ENCODE measurements around the gene TBC1D4. TPM values are rescaled to one million over a fixed set of nuclear protein-coding genes. Genes with fewer than 3 reads are reported as not detected.

Gene TBC1D4
- total and polyA plus RNA-seq, 10 of the 15 experiments (the other 5 are each of a cell fraction or from before 2014, with no cell fraction given): 11.0 to 38.6 (median 25.5) TPM

GRCh38 chr13:75480671-75481175, 1.2 kb downstream of the TBC1D4 start:
- RAD21 ChIA-PET (ENCODE audit: unreplicated experiment): interaction anchor here (1.8 to 3.4 kb wide), 3 partner anchors 70 to 114 kb away, joined by 7 to 17 read pairs (median 12); partner anchors contain the start of gene UCHL3
- H3K4me3 ChIP-seq: peak overlapping the region; percentile 82
- peak; percentile 57; the same call in 1 of the 2 replicates for TF ChIP-seq RUNX3 (IDR thresholded peaks at IDR 0.05; ENCODE audit: low read length)
- no peak for TF ChIP-seq BRCA1 (IDR thresholded peaks at IDR 0.05; ENCODE audit: low read depth, low read length)
- TF ChIP-seq NBN (IDR thresholded peaks at IDR 0.05): peak; percentile 51; the same call in 1 of the 2 replicates
- TF ChIP-seq ZNF687 (IDR thresholded peaks at IDR 0.05): no peak
- peak; percentile 33; the same call in 1 of the 2 replicates for TF ChIP-seq HDGF (IDR thresholded peaks at IDR 0.05)
- TF ChIP-seq JUNB (IDR thresholded peaks at IDR 0.05): no peak
- no peak for TF ChIP-seq ZNF217 (IDR thresholded peaks at IDR 0.05)
- TF ChIP-seq RELB (IDR thresholded peaks at IDR 0.05; ENCODE audit: low read depth): peak; percentile 21; the same call in 1 of the 2 replicates
- TF ChIP-seq BCL3 (IDR thresholded peaks at IDR 0.05; ENCODE audit: borderline replicate concordance, insufficient read depth, low read depth, low read length, poor library complexity, severe bottlenecking): no peak
- peak; percentile 82 for TF ChIP-seq MYC (IDR thresholded peaks at IDR 0.05; ENCODE audit: insufficient read depth, insufficient read length, insufficient replicate concordance, low read length, severe bottlenecking)
- no peak for TF ChIP-seq STAT1 (conservative IDR thresholded peaks at IDR 0.05)
- no peak for TF ChIP-seq RELA (IDR thresholded peaks at IDR 0.05; ENCODE audit: borderline replicate concordance, partially characterized antibody)
- TF ChIP-seq BACH1 (IDR thresholded peaks at IDR 0.05; ENCODE audit: borderline replicate concordance): 0 out of 2 replicates have a peak, but pooled peaks have one; percentile 28
- TF ChIP-seq MLLT1 (IDR thresholded peaks at IDR 0.05): no peak; the same call in 1 of the 2 replicates

More at GRCh38 chr13:75480671-75481175, 1.2 kb downstream of the TBC1D4 start:
- SMC1A ChIA-PET (ENCODE audit: uncharacterized antibody, unreplicated experiment): no interaction called here
- H3K4me1 ChIP-seq (ENCODE audit: control insufficient read depth, insufficient read depth, low read length): peaks cover 12% of the 10 kb centered on the region
- under 1% methylated on average over 44 of the region's 48 CpGs for WGBS (ENCODE audit: insufficient coverage, insufficient replicate concordance, low lambda C conversion rate, missing lambda C conversion rate)
- peak overlapping the region; percentile 81 for H2AFZ ChIP-seq (ENCODE audit: control insufficient read depth, low read depth, low read length)
- H3K9ac ChIP-seq (ENCODE audit: control insufficient read depth, insufficient read depth, low read length): peak overlapping the region; percentile 62
- intact Hi-C loops (cut with micrococcal nuclease; ENCODE audit: unreplicated experiment) (loop anchor here (5.0 kb wide), 1 partner anchor 183 kb away; no protein-coding TSS in a partner anchor), in situ Hi-C loops (cut with MboI) (no loop called here)
- POLR2A ChIA-PET: no interaction called here
- no TSS peak for BruUV-seq (replicated peaks)
- peak; percentile 37 for ATAC-seq
- H3K27me3 ChIP-seq (replicated peaks in 1 of 2; ENCODE audit: control insufficient read depth in 2 of 2, insufficient read depth in 2 of 2, low read length in 1 of 2): no peaks in the 10 kb centered on the region
- peaks cover 53% of the 10 kb centered on the region for H3K79me2 ChIP-seq (ENCODE audit: control insufficient read depth, insufficient read depth, low read length)
- H3K36me3 ChIP-seq (ENCODE audit: control insufficient read depth in 2 of 2, insufficient read depth in 2 of 2, low read length in 1 of 2): no peaks in the 10 kb centered on the region
- CTCF ChIA-PET: interaction anchor here (1.3 to 4.4 kb wide), 2 partner anchors 108 to 114 kb away, joined by 3 to 37 read pairs; no protein-coding TSS in a partner anchor
- peak overlapping the region; percentile 76 for H3K4me2 ChIP-seq (ENCODE audit: control insufficient read depth, insufficient read depth)
- DNase-seq (ENCODE audit: low read depth, low spot score): no peak
- FAIRE-seq: peak; percentile 18
- peak overlapping the region; percentile 48 for H3K27ac ChIP-seq (ENCODE audit: control insufficient read depth, insufficient read depth)
- no peaks in the 10 kb centered on the region for H4K20me1 ChIP-seq (ENCODE audit: control insufficient read depth, insufficient read depth)
- H3K9me3 ChIP-seq (replicated peaks; ENCODE audit: control insufficient read depth, insufficient read depth, low read length): no peaks in the 10 kb centered on the region

Data from GM12878 (cell line).